Measurements from ENCODE around the gene SRC. TPM values are rescaled to one million over a fixed set of nuclear protein-coding genes. Genes with fewer than 3 reads are reported as not detected.

SRC gene
- total RNA-seq, 2 donors from 2014 or later, result 102 to 123 TPM

- no peak for DNase-seq
- intact Hi-C loops (cut with DNase I), result no loop called here
- H3K4me3 ChIP-seq, result no peak overlapping the region
- no peak overlapping the region for H3K9ac ChIP-seq (ENCODE audit: low read depth in 2 of 2, low read length in 2 of 2)
- no peaks in the 10 kb centered on the region for H3K36me3 ChIP-seq
- no peak overlapping the region for H3K27ac ChIP-seq
- no peaks in the 10 kb centered on the region for H3K9me3 ChIP-seq
- no peak for TF ChIP-seq CTCF (IDR thresholded peaks at IDR 0.05)
- H3K4me1 ChIP-seq, result no peaks in the 10 kb centered on the region
- H3K27me3 ChIP-seq, result no peaks in the 10 kb centered on the region
Observed at GRCh38 chr20:37407573-37408002, 61.6 kb downstream of the SRC start.

GRCh38 chr20:37408302-37409193 is 62.6 kb downstream of the SRC start:
- DNase-seq, result no peak
- intact Hi-C loops (cut with DNase I), result no loop called here
- Histone ChIP-seq H3K9ac (ENCODE audit: low read depth in 2 of 2, low read length in 2 of 2) (no peak overlapping the region), H3K4me1 (no peaks in the 10 kb centered on the region), H3K27me3 (no peaks in the 10 kb centered on the region), H3K4me3 (no peak overlapping the region), H3K27ac (no peak overlapping the region), H3K9me3 (no peaks in the 10 kb centered on the region), H3K36me3 (no peaks in the 10 kb centered on the region)
- no peak for TF ChIP-seq CTCF (IDR thresholded peaks at IDR 0.05)

- TF ChIP-seq CTCF (IDR thresholded peaks at IDR 0.05), result no peak
- Histone ChIP-seq H3K36me3 (no peaks in the 10 kb centered on the region), H3K9me3 (no peaks in the 10 kb centered on the region), H3K27ac (no peak overlapping the region), H3K4me3 (no peak overlapping the region), H3K4me1 (no peaks in the 10 kb centered on the region), H3K27me3 (no peaks in the 10 kb centered on the region), H3K9ac (ENCODE audit: low read depth in 2 of 2, low read length in 2 of 2) (no peak overlapping the region)
- no peak for DNase-seq
- intact Hi-C loops (cut with DNase I), result no loop called here
Observed at GRCh38 chr20:37411408-37412219, 65.7 kb downstream of the SRC start.

GRCh38 chr20:37413023-37413334 is 67.0 kb downstream of the SRC start:
- Histone ChIP-seq H3K27ac (no peak overlapping the region), H3K9ac (ENCODE audit: low read depth in 2 of 2, low read length in 2 of 2) (no peak overlapping the region), H3K27me3 (no peaks in the 10 kb centered on the region), H3K4me1 (no peaks in the 10 kb centered on the region), H3K4me3 (no peak overlapping the region), H3K36me3 (no peaks in the 10 kb centered on the region), H3K9me3 (no peaks in the 10 kb centered on the region)
- intact Hi-C loops (cut with DNase I), result no loop called here
- no peak for DNase-seq
- no peak for TF ChIP-seq CTCF (IDR thresholded peaks at IDR 0.05)

- intact Hi-C loops (cut with DNase I), result no loop called here
- H3K4me1 ChIP-seq, result no peaks in the 10 kb centered on the region
- DNase-seq, result no peak
- H3K27me3 ChIP-seq, result no peaks in the 10 kb centered on the region
- TF ChIP-seq CTCF (IDR thresholded peaks at IDR 0.05), result no peak
- H3K9ac ChIP-seq (ENCODE audit: low read depth in 2 of 2, low read length in 2 of 2), result no peak overlapping the region
- no peak overlapping the region for H3K27ac ChIP-seq
- H3K9me3 ChIP-seq, result no peaks in the 10 kb centered on the region
- H3K4me3 ChIP-seq, result no peak overlapping the region
- H3K36me3 ChIP-seq, result no peaks in the 10 kb centered on the region
Observed at GRCh38 chr20:37413379-37413778, 67.4 kb downstream of the SRC start.

Data from colonic mucosa (tissue), 4 donors.